Measurements from ENCODE around the gene CAMK2N1.
"Not testable (repeated sequence)": the region's sequence is repeated elsewhere in the genome, so short reads cannot be mapped to it uniquely, and the experiment has no call there.

CAMK2N1 gene

DNA sequence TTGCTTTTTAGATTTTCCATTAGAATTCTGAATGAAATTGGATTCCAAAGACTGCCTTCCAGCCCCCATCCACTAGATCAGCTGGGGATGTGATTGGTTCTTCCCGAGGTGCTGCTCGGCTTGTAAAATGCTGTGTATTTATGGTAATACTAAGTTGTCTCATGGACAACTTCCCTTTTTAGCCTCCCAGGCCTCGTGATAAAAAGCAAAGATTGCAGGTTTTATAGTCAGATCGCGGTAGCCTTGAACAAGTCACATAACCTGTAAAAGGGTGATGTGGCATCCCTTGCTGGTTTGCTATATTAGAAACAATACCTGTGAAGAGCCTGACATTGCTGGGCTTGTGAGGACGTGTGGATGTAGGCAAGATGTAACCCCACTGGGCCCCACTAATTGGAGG lies 11.5 kb upstream of the CAMK2N1 start:
- no peak overlapping the region for H3K9ac ChIP-seq (ENCODE audit: low read length in 5 of 5)
- H3K4me3 ChIP-seq (ENCODE audit: low read depth in 1 of 5, low read length in 5 of 5) = no peak overlapping the region
- H3K9me3 ChIP-seq (ENCODE audit: control insufficient read depth in 5 of 5, low read length in 5 of 5) = no peaks in the 10 kb centered on the region
- peaks cover 5 to 53% (median 50%) of the 10 kb centered on the region in 5 donors for H3K36me3 ChIP-seq (ENCODE audit: control insufficient read depth in 5 of 5, insufficient read depth in 5 of 5, low read length in 5 of 5)
- no peaks in the 10 kb centered on the region for H3K27me3 ChIP-seq (ENCODE audit: control insufficient read depth in 5 of 5, insufficient read depth in 4 of 5, low read length in 5 of 5)
- peaks cover 7 to 34% (median 18%) of the 10 kb centered on the region in 5 donors for H3K4me1 ChIP-seq (ENCODE audit: control insufficient read depth in 5 of 5, insufficient read depth in 5 of 5, low read length in 5 of 5)
- no peak overlapping the region for H3K27ac ChIP-seq (ENCODE audit: low read depth, low read length)

DNA sequence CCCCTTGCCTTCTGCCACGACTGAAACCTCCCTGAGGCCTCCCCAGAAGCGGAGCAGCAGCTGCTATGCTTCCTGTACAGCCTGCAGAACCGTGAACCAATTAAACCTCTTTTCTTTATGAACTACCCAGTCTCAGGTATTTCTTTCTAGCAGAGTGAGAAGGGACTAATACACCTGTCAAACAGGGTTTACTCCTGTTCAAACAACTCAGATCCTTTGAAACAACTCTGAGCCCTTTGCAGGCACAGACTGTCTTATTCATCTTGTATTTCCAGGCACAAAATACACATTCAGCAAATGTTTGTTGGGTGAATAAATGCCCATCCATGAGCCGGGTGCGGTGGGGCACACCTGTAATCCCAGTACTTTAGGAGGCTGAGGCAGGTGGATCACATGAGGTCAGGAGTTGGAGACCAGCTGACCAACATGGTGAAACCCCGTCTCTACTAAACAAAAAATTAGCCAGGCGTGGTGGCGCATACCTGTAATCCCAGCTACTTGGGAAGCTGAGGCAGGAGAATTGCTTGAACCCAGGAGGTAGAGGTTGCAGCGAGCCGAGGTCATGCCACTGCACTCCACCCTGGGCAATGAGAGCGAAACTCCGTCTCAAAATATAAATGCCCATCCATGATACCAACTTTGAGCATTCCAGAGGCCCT lies 10.8 kb upstream of the CAMK2N1 start:
- H3K4me3 ChIP-seq (ENCODE audit: low read depth in 1 of 5, low read length in 5 of 5); H3K27ac ChIP-seq (ENCODE audit: low read depth, low read length); H3K9ac ChIP-seq (ENCODE audit: low read length in 5 of 5); H3K27me3 ChIP-seq (ENCODE audit: control insufficient read depth in 5 of 5, insufficient read depth in 4 of 5, low read length in 5 of 5); H3K9me3 ChIP-seq (ENCODE audit: control insufficient read depth in 5 of 5, low read length in 5 of 5): not testable (repeated sequence)
- peaks cover 7 to 34% (median 18%) of the 10 kb centered on the region in 5 donors for H3K4me1 ChIP-seq (ENCODE audit: control insufficient read depth in 5 of 5, insufficient read depth in 5 of 5, low read length in 5 of 5)
- H3K36me3 ChIP-seq (ENCODE audit: control insufficient read depth in 5 of 5, insufficient read depth in 5 of 5, low read length in 5 of 5) = peaks cover 5 to 46% (median 43%) of the 10 kb centered on the region in 5 donors

DNA sequence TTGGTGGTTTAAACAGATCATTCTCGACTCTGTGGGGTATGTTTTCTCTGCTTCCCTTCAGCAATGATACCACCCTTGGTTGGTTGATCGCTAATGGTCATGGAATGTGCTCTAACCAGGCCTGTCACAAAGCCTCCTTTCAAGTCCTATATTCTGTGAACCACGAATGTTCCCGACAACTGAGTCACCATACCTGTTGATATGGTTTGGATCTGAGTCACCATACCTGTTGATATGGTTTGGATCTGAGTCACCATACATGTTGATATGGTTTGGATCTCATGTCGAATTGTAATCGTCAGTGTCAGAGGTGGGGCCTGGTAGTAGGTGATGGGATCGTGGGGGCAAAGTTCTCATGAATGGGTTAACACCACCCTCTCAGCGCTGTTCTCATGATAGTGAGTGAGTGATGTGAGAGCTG lies 10.2 kb upstream of the CAMK2N1 start:
- peaks cover 7 to 34% (median 18%) of the 10 kb centered on the region in 5 donors for H3K4me1 ChIP-seq (ENCODE audit: control insufficient read depth in 5 of 5, insufficient read depth in 5 of 5, low read length in 5 of 5)
- H3K27ac ChIP-seq (ENCODE audit: low read depth, low read length) = no peak overlapping the region
- peaks cover under 1 to 40% (median 37%) of the 10 kb centered on the region in 5 donors for H3K36me3 ChIP-seq (ENCODE audit: control insufficient read depth in 5 of 5, insufficient read depth in 5 of 5, low read length in 5 of 5)
- H3K9me3 ChIP-seq (ENCODE audit: control insufficient read depth in 5 of 5, low read length in 5 of 5) = no peaks in the 10 kb centered on the region
- no peak overlapping the region for H3K4me3 ChIP-seq (ENCODE audit: low read depth in 1 of 5, low read length in 5 of 5)
- H3K27me3 ChIP-seq (ENCODE audit: control insufficient read depth in 5 of 5, insufficient read depth in 4 of 5, low read length in 5 of 5) = no peaks in the 10 kb centered on the region
- no peak overlapping the region for H3K9ac ChIP-seq (ENCODE audit: low read length in 5 of 5)

DNA sequence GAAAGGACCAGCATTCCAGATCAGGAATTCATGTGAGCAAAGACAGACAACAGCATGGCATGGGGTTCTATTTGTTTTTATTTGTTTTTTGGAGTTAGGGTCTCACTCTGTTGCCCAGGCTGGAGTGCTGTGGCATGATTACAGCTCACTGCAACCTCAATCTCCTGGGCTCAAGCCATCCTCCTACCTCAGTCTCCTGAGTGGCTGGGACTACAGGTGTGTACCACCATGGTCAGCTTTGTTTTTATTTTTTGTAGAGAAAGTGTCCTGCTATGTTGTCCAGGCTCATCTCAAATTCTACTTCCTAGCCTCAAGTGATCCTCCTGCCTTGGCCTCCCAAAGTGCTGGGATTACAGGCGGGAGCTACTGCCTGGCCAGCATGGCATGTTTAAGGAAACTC lies 9.7 kb upstream of the CAMK2N1 start:
- Histone ChIP-seq H3K4me1 (ENCODE audit: control insufficient read depth in 5 of 5, insufficient read depth in 5 of 5, low read length in 5 of 5) (peaks cover 7 to 34% (median 18%) of the 10 kb centered on the region in 5 donors), H3K4me3 (ENCODE audit: low read depth in 1 of 5, low read length in 5 of 5) (no peak overlapping the region), H3K27ac (ENCODE audit: low read depth, low read length) (no peak overlapping the region), H3K9me3 (ENCODE audit: control insufficient read depth in 5 of 5, low read length in 5 of 5) (no peaks in the 10 kb centered on the region), H3K9ac (ENCODE audit: low read length in 5 of 5) (no peak overlapping the region), H3K27me3 (ENCODE audit: control insufficient read depth in 5 of 5, insufficient read depth in 4 of 5, low read length in 5 of 5) (no peaks in the 10 kb centered on the region), H3K36me3 (ENCODE audit: control insufficient read depth in 5 of 5, insufficient read depth in 5 of 5, low read length in 5 of 5) (peaks cover 0 to 35% (median 31%) of the 10 kb centered on the region in 5 donors)

DNA sequence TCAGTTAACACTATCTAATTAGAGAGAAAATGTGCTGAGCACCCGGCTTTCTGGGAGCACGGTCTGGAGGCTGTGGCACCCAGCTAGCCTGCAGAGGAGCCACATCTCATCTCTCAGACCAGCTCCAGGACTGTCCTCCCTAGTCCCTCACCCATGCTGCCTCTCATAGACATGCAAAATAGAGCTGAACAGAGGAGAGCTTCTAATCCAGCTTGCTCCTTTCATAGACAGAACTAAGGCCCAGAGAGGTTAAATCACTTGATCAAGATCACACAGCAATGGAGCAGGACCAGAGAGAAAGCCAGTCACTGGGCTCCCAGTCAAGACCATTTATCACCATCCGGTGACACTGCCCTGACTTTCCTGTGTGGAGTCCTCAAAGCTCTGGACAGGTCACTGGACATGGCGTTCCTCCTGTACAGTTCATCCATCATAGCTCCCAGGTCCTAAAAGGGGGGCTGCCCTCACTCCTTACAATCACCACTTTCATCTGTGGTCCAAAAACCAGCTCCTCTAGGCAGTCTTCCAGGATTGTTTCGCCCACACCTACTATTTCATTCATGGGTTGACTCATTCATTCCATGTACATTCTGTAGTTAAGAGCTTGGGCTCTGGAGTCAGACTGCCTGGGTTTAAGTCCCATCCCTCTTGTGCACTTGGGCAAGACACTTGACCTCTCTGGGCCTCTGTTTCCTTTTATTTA lies 8.8 kb upstream of the CAMK2N1 start:
- H3K36me3 ChIP-seq (ENCODE audit: control insufficient read depth in 5 of 5, insufficient read depth in 5 of 5, low read length in 5 of 5) = peaks cover 0 to 26% (median 22%) of the 10 kb centered on the region in 5 donors
- H3K9ac ChIP-seq (ENCODE audit: low read length in 5 of 5) = no peak overlapping the region
- peak overlapping the region in 1 of 5 donors; percentile 42 for H3K4me3 ChIP-seq (ENCODE audit: low read depth in 1 of 5, low read length in 5 of 5)
- H3K27me3 ChIP-seq (ENCODE audit: control insufficient read depth in 5 of 5, insufficient read depth in 4 of 5, low read length in 5 of 5) = peaks cover 0 to 2% (median 0%) of the 10 kb centered on the region in 5 donors
- H3K4me1 ChIP-seq (ENCODE audit: control insufficient read depth in 5 of 5, insufficient read depth in 5 of 5, low read length in 5 of 5) = peaks cover 7 to 34% (median 18%) of the 10 kb centered on the region in 5 donors
- peak overlapping the region; percentile 43 for H3K27ac ChIP-seq (ENCODE audit: low read depth, low read length)
- no peaks in the 10 kb centered on the region for H3K9me3 ChIP-seq (ENCODE audit: control insufficient read depth in 5 of 5, low read length in 5 of 5)

DNA sequence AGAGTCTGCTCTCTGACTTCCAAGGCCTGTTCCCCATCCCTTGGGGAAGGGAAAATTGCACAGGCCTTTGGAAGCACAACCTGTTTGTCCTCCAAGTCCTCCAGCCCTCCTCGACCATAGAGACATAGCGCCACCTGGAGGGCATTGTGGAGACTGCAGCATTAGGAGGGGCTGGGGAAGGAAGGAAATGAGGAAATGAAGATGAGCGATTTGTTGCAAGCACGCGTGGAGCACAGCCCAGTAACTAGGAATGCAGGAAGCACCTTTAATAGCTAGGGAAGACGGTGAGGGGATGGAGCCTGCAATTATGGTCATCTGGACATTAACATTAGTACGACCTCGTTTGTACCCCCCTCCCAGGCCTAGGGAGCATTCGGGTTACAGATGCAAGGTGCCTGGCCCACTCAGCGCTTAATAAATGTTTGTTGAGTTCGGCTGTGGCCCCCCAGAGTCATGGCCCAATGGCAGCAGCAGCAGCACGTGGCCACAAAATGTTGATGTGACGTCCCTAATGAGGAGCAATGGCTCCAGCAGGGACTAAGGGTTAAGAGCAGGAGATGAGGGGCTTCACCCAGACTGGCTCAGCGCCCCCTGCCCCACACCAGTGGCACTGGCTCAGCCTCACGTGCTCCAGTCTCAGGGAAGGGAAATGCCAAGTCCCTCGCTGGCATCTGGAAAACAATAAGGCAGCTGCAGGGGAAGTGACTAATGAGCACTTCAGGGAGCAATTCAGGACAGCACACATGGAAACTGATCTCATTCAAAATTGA lies 8.0 kb upstream of the CAMK2N1 start:
- H3K4me1 ChIP-seq (ENCODE audit: control insufficient read depth in 5 of 5, insufficient read depth in 5 of 5, low read length in 5 of 5) = peaks cover 7 to 34% (median 18%) of the 10 kb centered on the region in 5 donors
- H3K9me3 ChIP-seq (ENCODE audit: control insufficient read depth in 5 of 5, low read length in 5 of 5) = no peaks in the 10 kb centered on the region
- H3K27ac ChIP-seq (ENCODE audit: low read depth, low read length) = peak overlapping the region; percentile 43
- H3K27me3 ChIP-seq (ENCODE audit: control insufficient read depth in 5 of 5, insufficient read depth in 4 of 5, low read length in 5 of 5) = peaks cover 0 to 2% (median 0%) of the 10 kb centered on the region in 5 donors
- no peak overlapping the region for H3K9ac ChIP-seq (ENCODE audit: low read length in 5 of 5)
- H3K4me3 ChIP-seq (ENCODE audit: low read depth in 1 of 5, low read length in 5 of 5) = peak overlapping the region in 4 of 5 donors; percentile 6 to 42 (median 28)
- H3K36me3 ChIP-seq (ENCODE audit: control insufficient read depth in 5 of 5, insufficient read depth in 5 of 5, low read length in 5 of 5) = peaks cover 0 to 18% (median 15%) of the 10 kb centered on the region in 5 donors

DNA sequence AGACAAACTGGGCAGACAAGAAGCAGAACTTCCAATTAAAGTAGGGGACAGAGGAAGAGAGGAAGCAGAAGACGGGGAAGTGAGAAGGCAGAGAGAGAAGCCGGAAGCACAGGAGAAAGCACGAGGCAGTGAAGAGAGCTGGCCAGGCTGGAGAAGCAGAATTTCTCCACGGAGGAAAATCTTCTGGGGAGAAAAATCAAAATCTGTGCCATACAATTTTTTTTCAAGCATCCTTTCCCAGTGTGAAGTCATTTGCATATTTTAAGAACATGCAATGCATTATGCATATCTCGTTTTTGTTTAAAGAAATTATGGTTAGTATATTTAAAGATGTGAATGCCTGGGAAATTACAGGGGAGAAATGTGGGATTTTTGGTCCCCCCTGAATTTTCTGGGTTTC lies 7.3 kb upstream of the CAMK2N1 start:
- Histone ChIP-seq H3K4me3 (ENCODE audit: low read depth in 1 of 5, low read length in 5 of 5) (peak overlapping the region in 1 of 5 donors; percentile 6), H3K4me1 (ENCODE audit: control insufficient read depth in 5 of 5, insufficient read depth in 5 of 5, low read length in 5 of 5) (peaks cover 7 to 34% (median 18%) of the 10 kb centered on the region in 5 donors), H3K9ac (ENCODE audit: low read length in 5 of 5) (no peak overlapping the region), H3K36me3 (ENCODE audit: control insufficient read depth in 5 of 5, insufficient read depth in 5 of 5, low read length in 5 of 5) (peaks cover 0 to 11% (median 8%) of the 10 kb centered on the region in 5 donors), H3K27me3 (ENCODE audit: control insufficient read depth in 5 of 5, insufficient read depth in 4 of 5, low read length in 5 of 5) (peaks cover 0 to 6% (median 0%) of the 10 kb centered on the region in 5 donors), H3K9me3 (ENCODE audit: control insufficient read depth in 5 of 5, low read length in 5 of 5) (no peaks in the 10 kb centered on the region), H3K27ac (ENCODE audit: low read depth, low read length) (no peak overlapping the region)

DNA sequence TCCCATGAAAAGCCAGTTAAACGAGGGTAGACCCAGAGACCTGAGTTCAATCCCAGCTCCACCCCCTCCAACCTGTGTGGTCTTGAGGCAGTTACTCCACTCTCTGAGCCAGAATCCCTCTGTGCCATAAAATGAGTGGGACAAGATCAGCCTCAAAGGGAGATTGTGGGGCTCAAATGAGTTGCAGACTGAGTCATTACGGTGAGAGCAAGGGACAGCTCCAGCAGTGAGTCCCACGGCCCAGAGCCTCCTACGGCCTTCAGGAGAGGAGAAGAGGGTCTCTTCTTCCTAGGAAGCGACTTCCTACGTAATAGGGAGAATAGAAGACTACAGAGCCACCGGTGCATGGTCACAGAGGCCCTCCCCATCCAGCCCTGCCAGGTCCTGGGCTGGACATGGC lies 6.7 kb upstream of the CAMK2N1 start:
- H3K36me3 ChIP-seq (ENCODE audit: control insufficient read depth in 5 of 5, insufficient read depth in 5 of 5, low read length in 5 of 5) = peaks cover 0 to 6% (median 3%) of the 10 kb centered on the region in 5 donors
- peaks cover 7 to 32% (median 18%) of the 10 kb centered on the region in 5 donors for H3K4me1 ChIP-seq (ENCODE audit: control insufficient read depth in 5 of 5, insufficient read depth in 5 of 5, low read length in 5 of 5)
- no peak overlapping the region for H3K4me3 ChIP-seq (ENCODE audit: low read depth in 1 of 5, low read length in 5 of 5)
- H3K27ac ChIP-seq (ENCODE audit: low read depth, low read length) = no peak overlapping the region
- H3K9me3 ChIP-seq (ENCODE audit: control insufficient read depth in 5 of 5, low read length in 5 of 5) = no peaks in the 10 kb centered on the region
- H3K27me3 ChIP-seq (ENCODE audit: control insufficient read depth in 5 of 5, insufficient read depth in 4 of 5, low read length in 5 of 5) = peaks cover 0 to 9% (median 2%) of the 10 kb centered on the region in 5 donors
- no peak overlapping the region for H3K9ac ChIP-seq (ENCODE audit: low read length in 5 of 5)

DNA sequence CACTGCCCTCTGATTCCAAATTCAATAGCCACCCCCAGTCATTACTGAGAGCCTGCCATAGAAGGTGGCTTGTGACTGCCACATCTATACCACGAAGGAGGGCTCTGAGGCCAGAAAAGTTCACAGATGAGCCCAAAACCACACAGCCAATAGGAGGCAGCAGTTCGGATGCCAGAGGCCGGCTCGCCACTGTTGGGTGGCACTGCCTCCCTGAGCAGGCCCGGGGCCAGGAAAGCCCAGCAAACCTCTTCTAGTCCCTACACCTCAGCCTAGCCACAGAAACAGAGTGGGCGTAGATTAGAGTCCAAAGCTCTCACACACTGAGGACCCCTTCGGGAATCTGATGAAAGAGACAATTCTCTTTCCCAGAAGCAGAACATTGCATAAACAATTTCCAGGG lies 5.9 kb upstream of the CAMK2N1 start:
- no peak overlapping the region for H3K27ac ChIP-seq (ENCODE audit: low read depth, low read length)
- H3K27me3 ChIP-seq (ENCODE audit: control insufficient read depth in 5 of 5, insufficient read depth in 4 of 5, low read length in 5 of 5) = peaks cover 0 to 16% (median 11%) of the 10 kb centered on the region in 5 donors
- H3K9me3 ChIP-seq (ENCODE audit: control insufficient read depth in 5 of 5, low read length in 5 of 5) = no peaks in the 10 kb centered on the region

More for the DNA sequence above, 5.9 kb upstream of the CAMK2N1 start:
- Histone ChIP-seq H3K4me1 (ENCODE audit: control insufficient read depth in 5 of 5, insufficient read depth in 5 of 5, low read length in 5 of 5) (peaks cover 7 to 30% (median 20%) of the 10 kb centered on the region in 5 donors), H3K4me3 (ENCODE audit: low read depth in 1 of 5, low read length in 5 of 5) (no peak overlapping the region), H3K9ac (ENCODE audit: low read length in 5 of 5) (no peak overlapping the region), H3K36me3 (ENCODE audit: control insufficient read depth in 5 of 5, insufficient read depth in 5 of 5, low read length in 5 of 5) (no peaks in the 10 kb centered on the region)
